Rectal smooth muscle tissue (tissue), 1 donor: Measurements from ENCODE around the gene DCDC2B.

Source experiments
- H3K27ac ChIP-seq: one replicate; pipeline ENCODE4 v1.7.0; 2013; ENCODE audit warnings: low read depth, low read length, inconsistent platforms
- H3K27me3 ChIP-seq: one replicate; pipeline ENCODE4 v1.7.0; 2013; ENCODE audit warnings: low read length; ENCODE audit not compliant: control insufficient read depth, insufficient read depth
- H3K36me3 ChIP-seq: one replicate; pipeline ENCODE4 v1.7.0; 2013; ENCODE audit warnings: low read length; ENCODE audit not compliant: control insufficient read depth, insufficient read depth
- H3K4me1 ChIP-seq: one replicate; pipeline ENCODE4 v1.7.0; 2013; ENCODE audit warnings: low read length; ENCODE audit not compliant: control insufficient read depth, insufficient read depth
- H3K4me3 ChIP-seq: one replicate; pipeline ENCODE4 v1.7.0; 2013; ENCODE audit warnings: low read length
- H3K9ac ChIP-seq: one replicate; pipeline ENCODE4 v1.7.0; 2013; ENCODE audit warnings: low read length

Gene DCDC2B

GRCh38 chr1:32240140-32240951, 31.5 kb downstream of the DCDC2B start:
- peak overlapping the region; percentile 38 for H3K9ac ChIP-seq
- H3K27ac ChIP-seq, result peak overlapping the region; percentile 75
- peak overlapping the region; percentile 79 for H3K4me3 ChIP-seq
- no peaks in the 10 kb centered on the region for H3K36me3 ChIP-seq
- H3K4me1 ChIP-seq, result no peaks in the 10 kb centered on the region
- no peaks in the 10 kb centered on the region for H3K27me3 ChIP-seq

GRCh38 chr1:32241001-32241763, 32.3 kb downstream of the DCDC2B start:
- Histone ChIP-seq H3K27me3 (no peaks in the 10 kb centered on the region), H3K4me3 (peak overlapping the region; percentile 79), H3K4me1 (no peaks in the 10 kb centered on the region), H3K27ac (peak overlapping the region; percentile 75), H3K9ac (peak overlapping the region; percentile 59), H3K36me3 (no peaks in the 10 kb centered on the region)

- no peak overlapping the region for H3K4me3 ChIP-seq
- H3K27ac ChIP-seq, result no peak overlapping the region
- no peaks in the 10 kb centered on the region for H3K27me3 ChIP-seq
- H3K9ac ChIP-seq, result no peak overlapping the region
- no peaks in the 10 kb centered on the region for H3K36me3 ChIP-seq
- H3K4me1 ChIP-seq, result peaks cover 5% of the 10 kb centered on the region
Measured at GRCh38 chr1:32242341-32242851, 33.5 kb downstream of the DCDC2B start.

GRCh38 chr1:32246888-32247273, 38.0 kb downstream of the DCDC2B start, which contains the start of gene FAM167B:
TSS of gene FAM167B (plus strand) at chr1:32247222. CDS start at chr1:32247422, 200 bp downstream.
- H3K27me3 ChIP-seq, result no peaks in the 10 kb centered on the region
- peak within 1 kb of the TSS; percentile 12 for H3K27ac ChIP-seq
- no peak within 1 kb of the TSS for H3K9ac ChIP-seq
- no peaks in the 10 kb centered on the region for H3K36me3 ChIP-seq
- no peak within 1 kb of the TSS for H3K4me3 ChIP-seq
- H3K4me1 ChIP-seq, result peaks cover 5% of the 10 kb centered on the region

GRCh38 chr1:32247452-32247851, 38.6 kb downstream of the DCDC2B start:
- H3K9ac ChIP-seq, result no peak overlapping the region
- no peak overlapping the region for H3K4me3 ChIP-seq
- no peaks in the 10 kb centered on the region for H3K36me3 ChIP-seq
- H3K27me3 ChIP-seq, result no peaks in the 10 kb centered on the region
- H3K4me1 ChIP-seq, result peaks cover 5% of the 10 kb centered on the region
- H3K27ac ChIP-seq, result peak overlapping the region; percentile 12

- Histone ChIP-seq H3K4me1 (peaks cover 5% of the 10 kb centered on the region), H3K9ac (no peak overlapping the region), H3K36me3 (no peaks in the 10 kb centered on the region), H3K27ac (no peak overlapping the region), H3K4me3 (peak overlapping the region; percentile 23), H3K27me3 (no peaks in the 10 kb centered on the region)
Measured at GRCh38 chr1:32247983-32248889, 39.3 kb downstream of the DCDC2B start.

- no peak overlapping the region for H3K27ac ChIP-seq
- H3K4me1 ChIP-seq, result peaks cover 5% of the 10 kb centered on the region
- no peak overlapping the region for H3K4me3 ChIP-seq
- H3K27me3 ChIP-seq, result no peaks in the 10 kb centered on the region
- H3K9ac ChIP-seq, result no peak overlapping the region
- H3K36me3 ChIP-seq, result no peaks in the 10 kb centered on the region
Measured at GRCh38 chr1:32249831-32250525, 41.1 kb downstream of the DCDC2B start.

GRCh38 chr1:32250893-32251716, 42.2 kb downstream of the DCDC2B start, which contains the start of gene LCK:
TSS of gene LCK (plus strand) at chr1:32251265. CDS start at chr1:32274330, 23,065 bp downstream.
- H3K9ac ChIP-seq, result no peak within 1 kb of the TSS
- H3K36me3 ChIP-seq, result no peaks in the 10 kb centered on the region
- H3K4me1 ChIP-seq, result peaks cover 5% of the 10 kb centered on the region
- H3K4me3 ChIP-seq, result peak within 1 kb of the TSS; percentile 47
- no peaks in the 10 kb centered on the region for H3K27me3 ChIP-seq
- H3K27ac ChIP-seq, result no peak within 1 kb of the TSS

GRCh38 chr1:32255072-32256071, 46.5 kb downstream of the DCDC2B start:
- H3K4me3 ChIP-seq, result no peak overlapping the region
- H3K27me3 ChIP-seq, result no peaks in the 10 kb centered on the region
- H3K27ac ChIP-seq, result no peak overlapping the region
- no peaks in the 10 kb centered on the region for H3K36me3 ChIP-seq
- H3K9ac ChIP-seq, result no peak overlapping the region
- peaks cover 3% of the 10 kb centered on the region for H3K4me1 ChIP-seq
